Measurements from ENCODE around the gene RNF215. TPM values are rescaled to one million over a fixed set of nuclear protein-coding genes. Genes with fewer than 3 reads are reported as not detected.
"Not testable (repeated sequence)": the region's sequence is repeated elsewhere in the genome, so short reads cannot be mapped to it uniquely, and the experiment has no call there.

RNF215 gene
- polyA plus RNA-seq, 1 experiment, result 11.4 TPM

DNA sequence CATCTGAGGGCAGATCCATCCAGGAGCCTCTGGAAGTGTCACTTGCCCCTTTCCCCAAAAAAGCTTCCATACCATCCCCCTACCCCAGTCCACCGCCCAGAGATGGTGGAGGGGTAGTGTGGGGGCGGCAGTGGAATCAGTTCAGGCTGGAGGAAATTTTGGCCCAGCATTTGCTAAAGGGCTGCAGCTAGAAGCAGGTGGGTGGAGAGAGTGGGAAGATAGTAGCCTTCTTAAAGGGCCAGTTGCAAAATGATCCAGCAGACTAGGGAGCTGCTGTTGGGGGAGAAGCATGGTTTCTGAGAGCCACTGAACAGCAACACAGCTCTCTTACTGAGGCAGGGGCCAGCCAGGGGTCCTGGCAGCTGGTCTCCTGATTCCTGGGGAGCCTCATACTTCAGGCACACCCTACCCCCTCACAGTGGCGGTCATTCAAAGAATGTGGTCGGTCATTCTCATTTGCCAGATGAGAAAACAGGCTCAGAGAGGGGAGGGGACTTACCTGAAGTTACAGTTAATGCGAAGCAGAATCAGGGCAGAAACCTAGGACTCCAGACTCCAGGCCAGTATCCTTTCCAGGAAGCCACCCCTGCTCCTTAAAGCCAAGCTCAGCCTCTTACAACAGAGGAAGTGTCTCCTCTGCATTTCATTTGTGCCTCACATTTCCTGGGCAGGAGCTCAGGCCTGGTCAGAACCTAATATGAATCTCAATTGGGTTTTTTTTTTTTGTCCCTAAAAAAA lies 15.0 kb upstream of the RNF215 start:
- Histone ChIP-seq H3K27me3 (ENCODE audit: control insufficient read depth, insufficient read depth, low read length) (no peaks in the 10 kb centered on the region), H3K4me3 (ENCODE audit: low read depth, low read length) (no peak overlapping the region), H3K9me3 (ENCODE audit: control insufficient read depth, insufficient read depth, low read length) (no peaks in the 10 kb centered on the region; the same call in 1 of the 2 replicates), H3K27ac (ENCODE audit: low read depth, low read length) (no peak overlapping the region)
- no peak for DNase-seq (ENCODE audit: low read depth, low spot score)
- POLR2A ChIA-PET, result no interaction called here
- CTCF ChIA-PET, result interaction anchor here (0.7 to 1.5 kb wide), 4 partner anchors 10 to 114 kb away, joined by 3 to 6 read pairs (median 4); no protein-coding TSS in a partner anchor
- TF ChIP-seq, protein P1, sequence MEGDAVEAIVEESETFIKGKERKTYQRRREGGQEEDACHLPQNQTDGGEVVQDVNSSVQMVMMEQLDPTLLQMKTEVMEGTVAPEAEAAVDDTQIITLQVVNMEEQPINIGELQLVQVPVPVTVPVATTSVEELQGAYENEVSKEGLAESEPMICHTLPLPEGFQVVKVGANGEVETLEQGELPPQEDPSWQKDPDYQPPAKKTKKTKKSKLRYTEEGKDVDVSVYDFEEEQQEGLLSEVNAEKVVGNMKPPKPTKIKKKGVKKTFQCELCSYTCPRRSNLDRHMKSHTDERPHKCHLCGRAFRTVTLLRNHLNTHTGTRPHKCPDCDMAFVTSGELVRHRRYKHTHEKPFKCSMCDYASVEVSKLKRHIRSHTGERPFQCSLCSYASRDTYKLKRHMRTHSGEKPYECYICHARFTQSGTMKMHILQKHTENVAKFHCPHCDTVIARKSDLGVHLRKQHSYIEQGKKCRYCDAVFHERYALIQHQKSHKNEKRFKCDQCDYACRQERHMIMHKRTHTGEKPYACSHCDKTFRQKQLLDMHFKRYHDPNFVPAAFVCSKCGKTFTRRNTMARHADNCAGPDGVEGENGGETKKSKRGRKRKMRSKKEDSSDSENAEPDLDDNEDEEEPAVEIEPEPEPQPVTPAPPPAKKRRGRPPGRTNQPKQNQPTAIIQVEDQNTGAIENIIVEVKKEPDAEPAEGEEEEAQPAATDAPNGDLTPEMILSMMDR (IDR thresholded peaks at IDR 0.05; ENCODE audit: low read depth, low read length), result no peak

DNA sequence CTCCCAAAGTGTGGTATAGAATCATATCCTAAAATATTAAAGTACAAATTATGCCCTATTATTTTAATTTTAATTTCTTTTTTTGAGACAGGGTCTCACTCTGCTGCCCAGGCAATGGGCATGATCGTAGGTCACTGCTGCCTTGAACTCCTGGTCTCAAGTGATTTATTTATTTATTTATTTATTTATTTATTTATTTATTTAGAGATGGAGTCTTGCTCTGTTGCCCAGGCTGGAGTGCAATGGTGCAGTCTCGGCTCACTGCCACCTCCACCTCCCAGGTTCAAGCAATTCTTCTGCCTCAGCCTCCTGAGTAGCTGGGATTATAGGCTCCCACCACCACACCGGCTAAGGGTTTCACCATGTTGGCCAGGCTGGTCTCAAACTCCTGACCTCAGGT lies 13.8 kb upstream of the RNF215 start:
- CTCF ChIA-PET, result interaction anchor here (1.3 kb wide), 1 partner anchor 28 kb away, joined by 3 read pairs; no protein-coding TSS in a partner anchor
- DNase-seq (ENCODE audit: low read depth, low spot score); H3K9me3 ChIP-seq (ENCODE audit: control insufficient read depth, insufficient read depth, low read length); H3K27me3 ChIP-seq (ENCODE audit: control insufficient read depth, insufficient read depth, low read length); H3K4me3 ChIP-seq (ENCODE audit: low read depth, low read length); POLR2A ChIA-PET; H3K27ac ChIP-seq (ENCODE audit: low read depth, low read length): not testable (repeated sequence)

DNA sequence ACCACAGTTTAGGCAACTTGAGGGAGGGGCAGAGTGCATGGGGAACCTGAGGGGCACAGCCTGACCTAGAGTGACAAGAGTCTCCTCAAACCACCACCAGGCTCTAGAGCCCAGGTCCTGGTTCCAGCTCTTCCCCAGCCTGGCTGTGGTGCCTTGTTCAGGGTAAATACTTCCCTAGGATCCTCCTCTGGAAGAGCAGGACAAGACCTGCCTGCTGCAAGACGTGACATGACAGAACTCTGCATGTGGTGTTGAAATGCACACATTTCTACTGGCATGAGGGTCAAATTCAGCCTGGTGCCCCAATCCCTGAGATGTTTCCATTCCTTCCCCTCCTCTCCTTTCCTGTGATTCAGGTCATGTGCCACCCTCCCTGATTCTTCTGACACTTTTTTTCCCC lies 12.9 kb upstream of the RNF215 start:
- POLR2A ChIA-PET, result no interaction called here
- H3K9me3 ChIP-seq (ENCODE audit: control insufficient read depth, insufficient read depth, low read length), result no peaks in the 10 kb centered on the region; the same call in 1 of the 2 replicates
- CTCF ChIA-PET, result interaction anchor here (0.6 kb wide), 1 partner anchor 13 kb away, joined by 5 read pairs; no protein-coding TSS in a partner anchor
- DNase-seq (ENCODE audit: low read depth, low spot score), result no peak
- TF ChIP-seq, protein P1 (IDR thresholded peaks at IDR 0.05; ENCODE audit: low read depth, low read length), result no peak
- H3K27ac ChIP-seq (ENCODE audit: low read depth, low read length), result no peak overlapping the region
- no peak overlapping the region for H3K4me3 ChIP-seq (ENCODE audit: low read depth, low read length)
- H3K27me3 ChIP-seq (ENCODE audit: control insufficient read depth, insufficient read depth, low read length), result no peaks in the 10 kb centered on the region

DNA sequence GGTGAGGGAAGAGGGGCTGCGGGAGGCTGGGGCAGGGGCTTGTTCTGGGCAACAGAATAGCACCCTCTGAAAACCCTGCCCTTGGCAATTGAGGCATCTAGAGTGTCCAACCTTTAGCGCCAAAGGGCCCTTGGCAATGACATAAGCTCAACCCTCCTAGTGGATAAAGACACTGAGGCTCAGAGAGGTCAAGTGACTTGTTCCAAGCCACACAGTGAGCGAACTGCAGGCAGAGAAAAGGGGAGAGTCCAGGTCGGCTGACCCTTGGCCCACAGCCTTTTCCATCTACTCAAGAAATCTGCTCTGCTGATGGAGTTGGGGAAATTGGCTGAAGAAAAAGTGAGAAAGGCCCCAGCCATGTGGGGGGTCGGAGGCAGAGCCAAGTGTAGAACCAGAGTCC lies 12.5 kb upstream of the RNF215 start:
- Histone ChIP-seq H3K27ac (ENCODE audit: low read depth, low read length) (no peak overlapping the region), H3K9me3 (ENCODE audit: control insufficient read depth, insufficient read depth, low read length) (no peaks in the 10 kb centered on the region; the same call in 1 of the 2 replicates), H3K4me3 (ENCODE audit: low read depth, low read length) (no peak overlapping the region), H3K27me3 (ENCODE audit: control insufficient read depth, insufficient read depth, low read length) (no peaks in the 10 kb centered on the region)
- ChIA-PET POLR2A (no interaction called here), CTCF (no interaction called here)
- TF ChIP-seq, protein P1 (IDR thresholded peaks at IDR 0.05; ENCODE audit: low read depth, low read length), result no peak
- no peak for DNase-seq (ENCODE audit: low read depth, low spot score)

DNA sequence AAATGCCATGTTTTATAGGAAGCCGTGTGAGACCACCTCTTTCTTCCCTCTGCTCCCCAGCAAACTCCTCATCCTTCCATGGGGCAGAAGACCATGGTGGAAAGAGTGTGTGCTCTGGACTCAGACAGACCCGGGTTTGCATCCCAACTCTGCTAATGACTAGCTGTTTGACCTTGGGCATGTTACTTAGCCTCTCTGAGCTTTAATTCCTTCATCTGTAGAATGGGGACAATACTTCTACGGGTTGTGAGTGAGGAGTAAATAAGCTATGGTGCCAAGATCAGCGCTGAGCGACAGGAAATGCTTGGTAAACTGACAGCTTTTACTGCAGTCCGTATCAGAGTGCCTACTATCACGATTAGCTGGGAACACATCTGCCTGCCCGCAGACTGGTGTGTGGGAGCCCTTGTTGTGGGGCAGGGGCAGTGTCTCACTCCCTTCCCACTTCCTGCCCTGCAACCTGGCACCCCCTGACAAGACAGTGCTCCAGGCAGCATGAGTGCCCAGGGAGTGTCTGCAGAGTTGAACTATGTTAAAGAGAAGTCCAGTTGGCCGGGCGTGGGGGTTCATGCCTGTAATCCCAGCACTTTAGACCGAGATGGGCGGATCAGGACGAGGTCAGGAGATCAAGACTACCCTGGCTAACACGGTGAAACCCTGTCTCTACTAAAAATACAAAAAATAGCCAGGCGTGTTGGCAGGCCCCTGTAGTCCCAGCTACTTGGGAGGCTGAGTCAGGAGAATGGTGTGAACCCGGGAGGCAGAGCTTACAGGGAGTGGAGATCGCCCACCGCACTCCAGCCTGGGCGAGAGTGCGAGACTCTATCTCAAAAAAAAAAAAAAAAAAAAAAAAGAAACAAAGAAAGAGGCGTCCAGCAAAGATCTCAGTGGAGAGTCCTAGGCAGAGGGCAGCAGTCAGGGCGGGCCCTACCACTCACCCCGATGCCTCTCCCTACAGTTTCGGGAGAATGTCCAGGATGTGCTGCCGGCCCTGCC lies 11.8 kb upstream of the RNF215 start:
- H3K9me3 ChIP-seq (ENCODE audit: control insufficient read depth, insufficient read depth, low read length), result no peaks in the 10 kb centered on the region; the same call in 1 of the 2 replicates
- H3K27ac ChIP-seq (ENCODE audit: low read depth, low read length), result no peak overlapping the region
- POLR2A ChIA-PET, result interaction anchor here (2.8 kb wide), 1 partner anchor 24 kb away, joined by 18 read pairs; no protein-coding TSS in a partner anchor
- no peaks in the 10 kb centered on the region for H3K27me3 ChIP-seq (ENCODE audit: control insufficient read depth, insufficient read depth, low read length)
- no peak for DNase-seq (ENCODE audit: low read depth, low spot score)
- H3K4me3 ChIP-seq (ENCODE audit: low read depth, low read length), result peak overlapping the region; percentile 82
- TF ChIP-seq, protein P1 (IDR thresholded peaks at IDR 0.05; ENCODE audit: low read depth, low read length), result no peak
- CTCF ChIA-PET, result interaction anchor here (0.7 to 3.5 kb wide), 3 partner anchors 9 to 111 kb away, joined by 3 to 20 read pairs (median 5); partner anchors contain the start of gene RNF215

All from AG04450 (cell line).